Measurements from ENCODE around the gene TAX1BP1.
A peak's percentile ranks its signal among the peaks of the same experiment; 100 is the strongest.

The TAX1BP1 gene

GRCh38 chr7:27762062-27762461 is 22.1 kb downstream of the TAX1BP1 start:
- Histone ChIP-seq H3K36me3 (ENCODE audit: low read depth) (peaks cover 54% of the 10 kb centered on the region), H3K27me3 (ENCODE audit: insufficient read depth, poor library complexity, severe bottlenecking) (no peaks in the 10 kb centered on the region), H3K4me3 (ENCODE audit: severe bottlenecking) (no peak overlapping the region), H3K9me3 (ENCODE audit: severe bottlenecking) (no peaks in the 10 kb centered on the region), H3K27ac (ENCODE audit: poor library complexity, severe bottlenecking) (no peak overlapping the region), H3K4me1 (ENCODE audit: insufficient read depth, poor library complexity, severe bottlenecking) (peaks cover 10% of the 10 kb centered on the region)
- ATAC-seq (ENCODE audit: low read depth): no peak
- TF ChIP-seq CTCF (IDR thresholded peaks at IDR 0.05; ENCODE audit: poor library complexity, severe bottlenecking): no peak
- no peak for DNase-seq (ENCODE audit: low spot score)

- Histone ChIP-seq H3K9me3 (ENCODE audit: severe bottlenecking) (no peaks in the 10 kb centered on the region), H3K36me3 (ENCODE audit: low read depth) (peaks cover 40% of the 10 kb centered on the region), H3K27me3 (ENCODE audit: insufficient read depth, poor library complexity, severe bottlenecking) (no peaks in the 10 kb centered on the region), H3K4me3 (ENCODE audit: severe bottlenecking) (no peak overlapping the region), H3K4me1 (ENCODE audit: insufficient read depth, poor library complexity, severe bottlenecking) (peaks cover 10% of the 10 kb centered on the region), H3K27ac (ENCODE audit: poor library complexity, severe bottlenecking) (no peak overlapping the region)
- TF ChIP-seq CTCF (IDR thresholded peaks at IDR 0.05; ENCODE audit: poor library complexity, severe bottlenecking): no peak
- ATAC-seq (ENCODE audit: low read depth) (no peak), DNase-seq (ENCODE audit: low spot score) (no peak)
Measured at GRCh38 chr7:27763983-27764508, 24.1 kb downstream of the TAX1BP1 start.

- H3K27me3 ChIP-seq (ENCODE audit: insufficient read depth, poor library complexity, severe bottlenecking): no peaks in the 10 kb centered on the region
- no peak overlapping the region for H3K27ac ChIP-seq (ENCODE audit: poor library complexity, severe bottlenecking)
- no peak for TF ChIP-seq CTCF (IDR thresholded peaks at IDR 0.05; ENCODE audit: poor library complexity, severe bottlenecking)
- H3K4me3 ChIP-seq (ENCODE audit: severe bottlenecking): no peak overlapping the region
- no peak for DNase-seq (ENCODE audit: low spot score)
- H3K36me3 ChIP-seq (ENCODE audit: low read depth): peaks cover 35% of the 10 kb centered on the region
- H3K4me1 ChIP-seq (ENCODE audit: insufficient read depth, poor library complexity, severe bottlenecking): peaks cover 18% of the 10 kb centered on the region
- H3K9me3 ChIP-seq (ENCODE audit: severe bottlenecking): no peaks in the 10 kb centered on the region
- ATAC-seq (ENCODE audit: low read depth): no peak
Measured at GRCh38 chr7:27765841-27766240, 25.9 kb downstream of the TAX1BP1 start.

GRCh38 chr7:27767374-27767773 is 27.4 kb downstream of the TAX1BP1 start:
- Histone ChIP-seq H3K9me3 (ENCODE audit: severe bottlenecking) (no peaks in the 10 kb centered on the region), H3K36me3 (ENCODE audit: low read depth) (peaks cover 36% of the 10 kb centered on the region), H3K27ac (ENCODE audit: poor library complexity, severe bottlenecking) (peak overlapping the region; percentile 15), H3K4me1 (ENCODE audit: insufficient read depth, poor library complexity, severe bottlenecking) (peaks cover 30% of the 10 kb centered on the region), H3K4me3 (ENCODE audit: severe bottlenecking) (no peak overlapping the region), H3K27me3 (ENCODE audit: insufficient read depth, poor library complexity, severe bottlenecking) (no peaks in the 10 kb centered on the region)
- no peak for TF ChIP-seq CTCF (IDR thresholded peaks at IDR 0.05; ENCODE audit: poor library complexity, severe bottlenecking)
- DNase-seq (ENCODE audit: low spot score) (no peak), ATAC-seq (ENCODE audit: low read depth) (no peak)

GRCh38 chr7:27771111-27771510 is 31.1 kb downstream of the TAX1BP1 start:
- Histone ChIP-seq H3K9me3 (ENCODE audit: severe bottlenecking) (no peaks in the 10 kb centered on the region), H3K27ac (ENCODE audit: poor library complexity, severe bottlenecking) (peak overlapping the region; percentile 86), H3K27me3 (ENCODE audit: insufficient read depth, poor library complexity, severe bottlenecking) (no peaks in the 10 kb centered on the region), H3K36me3 (ENCODE audit: low read depth) (peaks cover 45% of the 10 kb centered on the region), H3K4me1 (ENCODE audit: insufficient read depth, poor library complexity, severe bottlenecking) (peaks cover 38% of the 10 kb centered on the region), H3K4me3 (ENCODE audit: severe bottlenecking) (no peak overlapping the region)
- no peak for TF ChIP-seq CTCF (IDR thresholded peaks at IDR 0.05; ENCODE audit: poor library complexity, severe bottlenecking)
- DNase-seq (ENCODE audit: low spot score) (no peak), ATAC-seq (ENCODE audit: low read depth) (peak; percentile 83)

All from RWPE2 (cell line).